H7 (cell line): Measurements from ENCODE around the gene GPR108. TPM values are rescaled to one million over a fixed set of nuclear protein-coding genes. Genes with fewer than 3 reads are reported as not detected.

ENCODE experiments used
- DNase-seq: peaks from one replicate; pipeline ENCODE4 v3.0.0; 2012
- H3K27me3 ChIP-seq: 2 replicates; pipeline ENCODE4 v1.6.0; 2011; ENCODE audit warnings: mild to moderate bottlenecking, low read length; ENCODE audit not compliant: control insufficient read depth, insufficient read depth
- H3K36me3 ChIP-seq: replicated peaks from 2 replicates; pipeline ENCODE4 v1.5.1; 2011; ENCODE audit warnings: low read length; ENCODE audit not compliant: control insufficient read depth, insufficient read depth
- H3K4me3 ChIP-seq: 2 replicates; pipeline ENCODE4 v1.5.1; 2011; ENCODE audit warnings: low read depth, mild to moderate bottlenecking, control low read depth, low read length, moderate library complexity; ENCODE audit not compliant: insufficient read depth
- total RNA-seq: library from RNA; depleted of rRNA; stranded (reverse); fragments of >200 nt; shearing (Covaris generic); gene quantifications from 2 replicates; pipeline ENCODE4 v1.2.3, GENCODE V29; 2014

Gene GPR108
- total RNA-seq, 1 experiment from 2014 or later = 61.7 TPM

DNA sequence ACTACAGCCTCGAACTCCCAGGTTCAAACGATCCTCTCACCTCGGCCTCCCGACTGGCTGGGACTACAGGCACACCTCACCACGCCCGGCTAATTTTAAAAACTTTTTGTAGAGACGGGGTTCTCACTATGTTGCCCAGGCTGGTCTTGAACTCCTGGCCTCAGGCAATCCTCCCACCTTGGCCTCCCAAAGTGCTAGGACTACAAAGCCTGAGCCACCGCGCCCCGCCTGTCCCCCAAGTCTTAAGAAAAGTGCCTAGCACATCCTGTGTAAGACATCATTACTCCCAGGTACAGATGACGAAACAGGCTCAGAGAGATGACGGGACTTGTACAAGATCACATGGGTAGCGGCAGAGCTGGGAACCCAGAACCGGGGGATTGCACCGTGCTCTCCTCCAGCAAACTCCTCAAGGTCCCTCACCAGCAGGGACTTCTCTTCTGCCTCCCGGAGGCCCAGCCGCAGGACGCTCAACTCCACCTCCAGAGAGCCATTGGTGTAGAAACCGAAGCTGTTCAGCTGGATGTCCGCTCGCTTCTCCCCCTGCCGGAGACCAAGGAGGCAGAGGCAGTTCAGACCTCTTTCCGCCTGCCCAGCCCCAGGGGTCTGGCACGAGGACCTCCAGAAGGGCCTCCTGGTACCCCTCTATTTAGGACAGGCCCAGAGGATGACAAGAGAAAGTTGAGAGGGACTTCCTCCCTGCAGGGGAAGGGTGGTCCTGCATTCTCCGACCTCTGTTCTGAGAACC is 1.0 kb downstream of the GPR108 start:
- Histone ChIP-seq H3K36me3 (peaks cover 2% of the 10 kb centered on the region), H3K4me3 (peak overlapping the region; percentile 82), H3K27me3 (no peaks in the 10 kb centered on the region)
- peak; percentile 82 for DNase-seq

DNA sequence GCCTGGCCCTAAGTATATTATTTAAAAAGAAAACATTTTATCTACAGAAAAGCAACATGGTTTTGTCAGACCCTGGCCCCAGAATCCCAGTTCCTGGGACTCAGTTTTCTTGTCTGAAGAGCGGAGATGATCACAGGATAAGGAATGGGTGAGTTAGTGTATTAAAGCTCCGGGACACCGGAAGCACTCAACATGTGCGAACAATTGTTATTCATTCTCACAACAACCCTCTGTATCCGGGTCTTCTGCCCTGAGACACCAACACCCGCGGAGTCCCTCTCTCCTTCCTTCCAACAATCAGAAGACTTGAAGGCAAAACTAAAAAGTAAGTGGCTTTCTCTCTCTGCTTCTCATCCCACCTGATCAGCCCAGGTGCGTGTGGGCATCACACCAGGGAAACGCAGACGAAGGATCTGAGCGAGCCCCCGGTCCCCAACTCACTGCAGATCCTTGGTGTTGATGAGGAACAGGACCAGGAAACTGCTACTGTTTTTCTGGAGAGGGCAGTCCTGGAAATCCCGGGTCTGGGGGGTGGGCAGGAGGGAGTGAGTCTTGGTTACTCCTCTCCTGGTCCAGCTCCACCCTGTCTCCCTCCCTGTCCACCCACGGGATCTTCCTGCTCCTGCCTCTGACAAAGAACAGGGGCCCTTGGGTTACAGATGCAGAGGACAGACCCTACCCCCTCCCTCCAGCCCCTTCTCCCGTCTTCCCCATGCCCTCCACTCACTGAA is 2.0 kb downstream of the GPR108 start:
- H3K27me3 ChIP-seq = no peaks in the 10 kb centered on the region
- DNase-seq = peak; percentile 32
- peaks cover 2% of the 10 kb centered on the region for H3K36me3 ChIP-seq
- peak overlapping the region; percentile 82 for H3K4me3 ChIP-seq

DNA sequence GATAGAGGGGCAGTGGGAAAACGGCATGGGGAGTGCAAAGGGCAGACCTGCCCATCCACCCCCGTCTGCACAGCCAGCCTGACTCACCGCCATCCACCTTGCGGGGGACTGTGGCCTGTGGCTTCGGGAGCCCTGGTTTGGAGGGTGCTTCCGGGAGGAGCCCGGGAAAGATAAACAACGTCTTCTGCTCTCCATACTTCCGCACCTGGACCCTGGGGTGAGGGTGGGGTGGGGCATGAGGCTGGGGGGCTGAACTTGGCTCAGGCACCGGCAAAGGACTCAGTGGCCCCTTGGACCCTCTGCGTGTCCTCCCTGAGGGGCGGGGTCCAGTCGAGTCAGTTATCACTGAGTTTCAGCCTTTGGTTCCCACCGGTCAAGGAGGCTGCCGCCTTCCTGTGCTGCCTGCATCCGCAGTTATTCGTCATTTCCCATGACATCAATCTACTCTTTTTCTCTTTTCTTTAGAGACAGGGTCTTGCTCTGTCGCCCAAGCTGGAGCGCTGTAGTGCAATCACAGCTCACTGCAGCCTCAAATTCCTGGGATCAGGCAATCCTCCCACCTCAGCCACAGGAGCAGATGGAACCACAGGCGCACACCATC is 3.2 kb downstream of the GPR108 start:
- Histone ChIP-seq H3K36me3 (peaks cover 2% of the 10 kb centered on the region), H3K27me3 (no peaks in the 10 kb centered on the region), H3K4me3 (no peak overlapping the region)
- DNase-seq = peak; percentile 47

DNA sequence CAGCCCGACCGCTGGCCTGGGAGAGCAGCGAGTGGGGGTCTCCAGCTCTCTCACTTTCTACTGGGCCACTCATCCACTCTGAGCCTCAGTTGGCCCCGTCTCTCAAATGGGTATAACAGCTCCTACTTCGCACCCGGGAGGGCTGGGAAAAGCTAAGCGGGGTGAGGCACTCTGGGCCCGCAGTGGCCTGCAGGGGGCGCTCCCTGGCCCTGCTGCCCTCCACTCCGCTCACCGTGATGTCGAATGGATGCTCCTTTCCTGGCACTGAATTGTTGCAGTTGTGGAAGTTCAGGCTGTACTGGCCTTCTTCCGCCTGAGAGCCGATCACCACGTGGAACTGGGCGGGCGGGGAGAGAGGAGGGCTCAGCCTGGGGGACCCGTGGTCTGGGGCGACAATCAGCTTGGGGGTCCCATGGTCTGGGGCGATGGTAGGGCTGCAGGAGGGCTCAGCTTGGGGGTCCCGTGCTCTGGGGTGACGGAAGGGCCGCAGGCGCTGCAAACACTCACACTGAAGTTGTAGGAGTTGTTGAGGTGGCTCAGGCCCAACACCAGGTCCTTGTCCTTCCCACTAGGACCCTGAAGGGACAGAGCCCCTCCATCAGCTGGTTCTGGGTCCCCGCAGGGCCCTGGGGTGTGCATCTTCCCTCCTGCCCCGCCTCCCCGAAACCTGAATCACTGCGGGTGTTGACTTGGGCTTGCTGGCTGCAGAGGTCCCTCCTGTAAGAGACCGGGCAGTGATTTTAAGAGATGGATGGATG is 3.9 kb downstream of the GPR108 start:
- Histone ChIP-seq H3K27me3 (no peaks in the 10 kb centered on the region), H3K36me3 (peaks cover 2% of the 10 kb centered on the region)
- DNase-seq = peak; percentile 90

DNA sequence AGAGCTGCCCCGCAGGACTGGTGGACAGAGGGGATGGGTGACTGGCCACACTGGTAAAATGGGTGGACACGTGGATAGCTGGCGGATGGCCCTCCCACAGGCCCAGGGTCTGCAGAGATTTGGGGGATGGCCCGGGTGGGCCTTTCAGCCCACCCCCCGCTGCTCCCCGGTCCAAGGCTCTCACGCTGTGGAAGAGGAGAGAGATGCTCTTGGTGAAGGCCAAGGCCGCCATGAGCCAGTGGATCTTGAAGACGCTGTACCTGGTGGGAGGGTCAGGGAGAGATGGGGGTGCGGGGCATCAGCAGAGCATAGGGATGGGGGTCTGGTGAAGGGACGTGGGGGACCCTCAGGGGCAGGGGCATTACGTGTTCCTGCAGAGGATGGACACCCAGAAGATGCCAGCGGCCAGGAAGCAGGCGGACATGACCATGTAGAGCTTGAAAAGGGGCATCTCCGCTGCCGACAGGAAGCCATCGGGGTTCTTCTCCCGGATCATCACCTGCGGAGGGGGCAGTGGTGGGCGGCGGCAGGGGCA is 4.5 kb downstream of the GPR108 start:
- no peaks in the 10 kb centered on the region for H3K27me3 ChIP-seq
- DNase-seq = no peak
- H3K36me3 ChIP-seq = peaks cover 2% of the 10 kb centered on the region
- no peak overlapping the region for H3K4me3 ChIP-seq

More for the DNA sequence above, 3.9 kb downstream of the GPR108 start:
- H3K4me3 ChIP-seq = no peak overlapping the region

DNA sequence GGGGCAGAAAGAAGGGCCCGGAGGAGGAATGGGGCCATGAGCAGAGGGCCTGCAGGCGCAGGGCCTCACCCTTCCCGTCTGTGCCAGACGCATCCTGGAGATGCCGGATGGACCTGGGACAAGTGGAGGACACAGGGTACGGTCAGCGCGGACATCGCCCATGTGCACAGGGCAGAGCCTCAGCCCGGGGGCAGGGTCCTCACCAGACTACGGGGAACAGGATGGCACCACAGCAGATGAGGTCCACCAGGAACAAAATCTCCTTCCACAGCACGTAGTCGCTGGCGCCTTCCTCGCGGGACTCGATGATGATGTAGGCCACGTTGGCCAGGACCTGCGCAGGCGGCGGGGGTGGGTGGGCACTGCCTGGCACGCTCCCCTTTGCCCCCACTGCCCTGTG is 5.6 kb downstream of the GPR108 start:
- no peaks in the 10 kb centered on the region for H3K27me3 ChIP-seq
- H3K4me3 ChIP-seq = no peak overlapping the region
- peaks cover 2% of the 10 kb centered on the region for H3K36me3 ChIP-seq
- peak; percentile 37 for DNase-seq

DNA sequence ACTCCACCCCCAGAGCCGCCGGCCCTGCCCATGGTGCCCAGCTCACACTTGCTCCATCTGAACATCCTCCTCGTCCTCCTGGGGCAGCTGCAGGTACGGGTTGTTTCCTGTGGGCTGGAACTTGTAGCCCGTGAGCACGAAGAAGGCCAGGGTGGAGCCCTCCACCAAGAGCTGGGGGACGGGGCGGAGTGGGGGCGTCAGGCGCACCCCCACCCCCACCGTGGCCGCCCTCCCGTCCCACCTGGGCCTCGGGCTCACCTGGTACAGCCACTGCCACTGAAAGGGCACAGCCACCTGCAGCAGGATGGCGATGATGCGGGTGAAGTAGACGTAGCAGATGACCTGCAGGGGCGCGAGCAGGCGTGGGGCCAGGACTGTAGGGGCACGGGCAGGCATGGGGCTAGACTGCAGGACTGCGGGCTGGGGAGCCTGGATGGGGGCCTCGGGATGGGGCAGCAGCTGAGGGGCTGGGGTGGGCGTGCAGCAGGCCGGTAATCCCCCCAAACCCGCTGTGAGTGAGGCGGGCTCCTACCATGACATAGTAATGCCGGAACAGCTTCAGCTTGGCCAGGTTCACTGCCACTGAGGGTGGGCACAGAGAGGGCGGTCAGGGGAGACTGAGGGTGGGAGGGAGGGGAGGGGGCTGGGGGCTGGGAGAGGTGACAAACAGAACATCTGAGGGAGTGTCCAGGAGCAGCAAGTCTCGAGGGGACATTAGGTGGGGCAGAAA is 6.3 kb downstream of the GPR108 start:
- DNase-seq = no peak
- Histone ChIP-seq H3K36me3 (peaks cover 2% of the 10 kb centered on the region), H3K4me3 (no peak overlapping the region), H3K27me3 (no peaks in the 10 kb centered on the region)

DNA sequence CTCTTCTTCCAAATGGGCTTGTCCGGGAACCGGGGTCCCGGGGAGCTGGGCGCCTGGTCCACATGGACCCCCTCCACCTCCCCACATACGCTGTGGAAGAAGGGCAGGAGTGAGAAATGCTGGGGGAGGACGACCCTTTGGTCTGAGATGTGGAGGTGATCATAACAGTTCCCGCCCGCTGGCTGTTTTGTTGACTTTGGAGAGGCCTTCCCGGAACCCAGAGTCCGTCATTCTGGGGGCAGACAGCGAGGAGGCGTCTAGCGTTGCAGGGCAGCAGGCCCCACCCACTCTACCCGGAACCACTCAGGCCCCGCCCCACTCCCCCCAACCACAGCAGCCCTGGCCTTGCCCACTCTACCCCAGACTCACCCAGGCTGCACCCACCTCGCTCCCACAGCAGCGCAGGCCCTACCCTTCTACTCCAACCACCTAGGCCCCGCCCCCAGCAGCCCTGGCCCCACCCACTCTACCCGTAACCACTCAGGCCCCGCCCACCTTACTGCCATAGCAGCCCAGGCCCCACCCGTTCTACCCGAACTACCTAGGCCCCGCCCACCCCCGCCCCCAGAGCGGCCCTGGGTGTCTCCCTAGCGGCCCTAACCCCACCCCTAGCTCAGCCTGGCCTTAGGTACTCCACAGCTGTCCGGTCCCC is 7.1 kb downstream of the GPR108 start:
- no peaks in the 10 kb centered on the region for H3K27me3 ChIP-seq
- DNase-seq = peak; percentile 98
- peak overlapping the region; percentile 25 for H3K4me3 ChIP-seq
- H3K36me3 ChIP-seq = peaks cover 2% of the 10 kb centered on the region

DNA sequence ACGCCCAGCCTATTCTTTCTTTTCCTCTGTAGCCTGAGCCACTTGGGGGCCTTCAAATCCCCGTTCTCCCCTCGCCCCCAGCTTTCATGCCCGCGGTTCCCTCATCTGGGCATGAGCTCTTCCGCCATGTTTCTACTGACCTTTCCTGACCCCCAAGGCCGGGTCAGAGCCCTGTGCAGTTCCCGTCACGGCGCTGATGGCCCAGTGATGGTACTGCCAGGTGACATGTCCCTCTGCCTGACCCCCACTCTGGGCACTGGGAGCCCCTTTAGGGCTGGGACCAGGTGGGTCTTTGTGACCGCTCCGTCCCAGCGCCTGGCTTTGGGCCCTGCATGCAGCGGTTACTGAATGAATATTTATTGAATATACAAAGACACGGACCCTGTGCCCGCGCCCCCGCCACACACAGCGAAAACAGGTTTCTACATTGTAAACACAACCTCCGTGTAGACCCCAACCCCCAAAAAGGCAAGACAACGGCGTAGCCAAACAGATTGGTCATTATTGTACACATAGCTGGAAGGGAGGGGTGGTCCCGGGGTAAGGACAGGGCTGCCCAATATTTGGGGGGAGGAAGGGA is 7.7 kb downstream of the GPR108 start:
- peaks cover 2% of the 10 kb centered on the region for H3K36me3 ChIP-seq
- peak; percentile 33 for DNase-seq
- peak overlapping the region; percentile 25 for H3K4me3 ChIP-seq
- no peaks in the 10 kb centered on the region for H3K27me3 ChIP-seq

DNA sequence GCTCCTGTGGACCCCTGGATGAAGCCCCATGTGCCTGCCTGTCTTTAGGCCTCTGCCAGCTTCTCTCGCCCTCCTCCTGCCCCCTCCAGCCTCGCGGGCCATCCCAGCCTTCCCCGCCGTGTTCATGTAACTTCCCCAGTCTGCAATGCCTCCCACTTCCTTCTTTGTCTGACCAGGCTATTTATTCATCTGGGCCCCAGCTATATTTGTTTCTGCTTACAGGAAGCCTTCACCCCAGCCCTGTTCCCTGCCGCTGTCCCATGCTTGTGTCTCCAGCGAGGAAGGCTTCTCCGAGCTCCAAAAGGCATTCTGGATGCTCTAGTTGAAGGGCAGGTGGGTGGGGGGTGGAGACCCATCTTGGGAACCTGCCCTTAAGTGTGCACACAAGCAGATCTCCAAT is 9.0 kb downstream of the GPR108 start:
- Histone ChIP-seq H3K27me3 (no peaks in the 10 kb centered on the region), H3K4me3 (no peak overlapping the region), H3K36me3 (peaks cover 2% of the 10 kb centered on the region)
- DNase-seq = no peak

DNA sequence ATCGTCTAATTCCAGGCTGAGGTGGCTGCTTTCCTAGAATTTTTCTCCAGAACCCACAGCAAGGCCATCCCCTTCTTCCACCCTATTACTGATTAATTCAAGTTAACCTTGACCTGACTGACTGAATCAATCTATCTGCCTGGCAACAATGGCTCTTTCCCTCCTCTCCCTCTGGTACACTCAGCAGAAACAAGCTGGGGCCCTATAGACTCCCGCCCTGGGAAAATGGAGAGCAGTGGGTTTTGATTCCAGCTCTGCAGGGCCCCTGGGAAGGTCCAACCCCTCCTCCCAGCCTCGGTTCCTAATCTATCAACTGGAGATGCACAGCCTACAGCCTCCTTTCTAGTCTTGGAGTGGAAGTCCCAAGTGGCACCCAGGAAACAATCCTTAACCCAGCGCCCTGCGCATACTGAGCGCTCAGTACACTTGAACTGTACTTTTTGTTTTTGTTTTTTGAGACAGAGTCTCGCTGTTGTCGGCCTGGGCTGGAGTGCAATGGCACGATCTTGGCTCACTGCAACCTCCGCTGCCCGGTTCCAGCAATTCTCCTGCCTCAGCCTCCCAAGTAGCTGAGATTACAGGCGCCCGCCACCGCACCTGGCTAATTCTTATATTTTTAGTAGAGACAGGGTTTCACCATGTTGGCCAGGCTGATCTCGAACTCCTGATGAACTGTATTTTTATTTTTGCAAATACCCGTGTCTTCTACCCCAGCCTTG is 11.7 kb downstream of the GPR108 start:
- DNase-seq = peak; percentile 24
- no peaks in the 10 kb centered on the region for H3K36me3 ChIP-seq
- H3K4me3 ChIP-seq = no peak overlapping the region
- no peaks in the 10 kb centered on the region for H3K27me3 ChIP-seq

DNA sequence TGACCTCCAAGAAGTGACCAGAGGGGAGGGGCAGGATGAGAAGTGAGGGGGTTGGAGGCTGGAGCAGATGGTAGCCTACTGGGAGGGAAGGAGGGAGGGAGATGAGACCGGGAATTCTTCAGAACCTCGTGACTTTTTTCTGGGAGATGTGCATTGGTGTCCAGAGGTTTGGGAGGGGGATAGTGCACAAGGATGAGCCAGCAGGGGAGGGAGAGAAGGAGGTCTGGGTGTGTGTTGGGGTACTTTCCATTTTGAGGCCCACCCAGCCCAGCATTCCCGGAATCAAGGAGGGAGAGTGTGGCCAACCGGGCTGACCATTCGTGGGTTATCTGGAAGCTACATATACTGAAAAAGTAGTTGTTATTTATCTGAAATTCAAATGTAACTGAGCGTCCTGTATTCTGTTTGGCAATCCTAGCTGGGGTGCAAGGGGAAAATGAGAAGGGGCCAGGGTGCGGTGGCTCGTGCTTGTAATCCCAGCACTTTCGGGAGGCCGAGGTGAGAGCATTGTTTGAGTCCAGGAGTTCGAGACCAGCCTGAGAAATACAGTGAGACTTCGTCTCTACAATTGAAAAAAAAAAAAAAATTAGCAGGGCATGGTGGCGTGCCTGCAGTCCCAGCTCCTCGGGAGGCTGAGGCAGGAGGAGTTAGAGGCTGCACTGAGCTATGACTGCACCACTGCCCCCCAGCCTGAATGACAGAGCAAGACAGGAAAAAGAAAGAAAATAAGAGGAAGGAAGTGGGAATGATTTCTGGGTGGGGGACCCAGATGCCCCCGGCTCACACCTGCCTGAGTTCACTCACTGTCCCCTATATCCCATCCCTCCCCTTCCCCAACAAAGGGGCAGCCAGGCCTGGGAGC is 12.5 kb downstream of the GPR108 start:
- DNase-seq = peak; percentile 39
- Histone ChIP-seq H3K27me3 (no peaks in the 10 kb centered on the region), H3K4me3 (no peak overlapping the region)

More for the DNA sequence above, 12.5 kb downstream of the GPR108 start:
- H3K36me3 ChIP-seq = no peaks in the 10 kb centered on the region
